Activated CD4-positive, alpha-beta T cell treated with anti-CD3 and anti-CD28 coated beads, Interleukin-2, amount 10 ng/mL, durations not matched to agents 7 days and 5 days (primary cell): ENCODE measurements around the gene NFKBIA. TPM values are rescaled to one million over a fixed set of nuclear protein-coding genes. Genes with fewer than 3 reads are reported as not detected.
"Not testable (repeated sequence)": the region's sequence is repeated elsewhere in the genome, so short reads cannot be mapped to it uniquely, and the experiment has no call there.

Experiments used
- CTCF ChIA-PET: fragments of 350-600 bp; sonication (Branson Sonifier 250); formaldehyde crosslinking; loops from one replicate; lab custom pipeline; 2021; ENCODE audit warnings: antibody characterized with exemption; lab: Charles Lee
- POLR2A ChIA-PET: fragments of 350-600 bp; sonication (Branson Sonifier 250); formaldehyde crosslinking; loops from one replicate; lab custom pipeline; 2021; ENCODE audit warnings: antibody characterized with exemption; lab: Charles Lee
- DNase-seq: peaks from one replicate; pipeline ENCODE4 v3.0.0-alpha.2; 2020
- H3K27ac Mint-ChIP-seq: one replicate; pipeline ENCODE4 v1.8.0; 2021; ENCODE audit warnings: mild to moderate bottlenecking, moderate library complexity, mixed read lengths
- H3K27me3 Mint-ChIP-seq: one replicate; pipeline ENCODE4 v1.8.0; 2021; ENCODE audit warnings: mixed read lengths
- H3K36me3 Mint-ChIP-seq: one replicate; pipeline ENCODE4 v1.8.0; 2021; ENCODE audit warnings: low read depth, mixed read lengths
- H3K4me1 Mint-ChIP-seq: one replicate; pipeline ENCODE4 v1.8.0; 2021; ENCODE audit warnings: mixed read lengths
- H3K4me3 Mint-ChIP-seq: one replicate; pipeline ENCODE4 v1.8.0; 2021; ENCODE audit warnings: mild to moderate bottlenecking, moderate library complexity, mixed read lengths
- H3K9me3 Mint-ChIP-seq: one replicate; pipeline ENCODE4 v1.8.0; 2021; ENCODE audit warnings: mixed read lengths
- total RNA-seq, 2 experiments: library from RNA; stranded (reverse); gene quantifications; one replicate each; pipeline ENCODE4 v1.2.3, GENCODE V29; 2021

Gene NFKBIA
- total RNA-seq, 2 experiments from 2014 or later, result 60.1 to 61.7 TPM

DNA sequence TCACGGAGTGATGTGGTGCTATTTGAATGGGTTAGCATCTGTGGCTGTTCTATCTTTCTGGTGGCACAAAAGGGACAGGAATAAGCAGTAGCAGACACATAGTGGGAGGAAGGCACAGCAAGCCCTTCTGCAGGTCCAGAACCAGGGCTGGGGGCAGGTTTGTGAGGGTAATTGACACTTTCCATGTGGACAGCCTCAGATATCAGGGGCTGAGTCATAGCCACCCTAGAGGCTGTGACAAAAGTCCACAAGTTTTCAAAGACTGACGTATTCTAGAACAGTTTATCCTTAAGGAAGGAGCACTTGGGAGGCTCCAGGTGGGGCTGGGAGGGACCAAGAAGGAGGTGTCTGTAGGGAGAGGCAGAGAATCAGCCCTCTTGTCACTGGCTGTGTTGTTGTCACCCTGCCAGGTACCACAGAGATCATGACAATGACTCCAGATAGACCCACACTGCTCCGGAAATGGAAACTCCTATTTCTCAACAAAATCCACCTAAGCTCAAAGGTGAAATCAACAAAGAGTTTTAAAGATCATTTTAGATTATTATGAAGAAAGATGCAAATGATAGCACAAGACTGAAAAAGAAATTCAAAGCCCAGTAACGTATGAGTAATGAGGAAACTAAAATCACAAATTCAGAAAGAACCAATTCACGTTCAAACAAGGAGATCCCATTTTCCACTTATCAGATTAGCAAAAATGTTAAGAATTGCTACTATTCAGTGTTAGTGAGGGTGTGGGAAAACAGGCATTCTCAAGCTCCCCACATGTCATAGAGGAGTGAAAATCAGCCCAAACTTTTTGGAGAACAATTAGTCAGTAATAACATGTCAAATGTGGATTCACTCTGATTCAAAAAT lies 48.3 kb downstream of the NFKBIA start:
- peak overlapping the region; percentile 37 for H3K27ac Mint-ChIP-seq
- H3K4me1 Mint-ChIP-seq, result peaks cover 20% of the 10 kb centered on the region
- CTCF ChIA-PET, result interaction anchor here (0.8 to 2.4 kb wide), 4 partner anchors 9 to 23 kb away, joined by 3 to 6 read pairs (median 4); no protein-coding TSS in a partner anchor
- H3K27me3 Mint-ChIP-seq, result no peaks in the 10 kb centered on the region
- H3K36me3 Mint-ChIP-seq, result no peaks in the 10 kb centered on the region
- no peak for DNase-seq
- H3K9me3 Mint-ChIP-seq, result no peaks in the 10 kb centered on the region
- POLR2A ChIA-PET, result no interaction called here
- H3K4me3 Mint-ChIP-seq, result no peak overlapping the region

DNA sequence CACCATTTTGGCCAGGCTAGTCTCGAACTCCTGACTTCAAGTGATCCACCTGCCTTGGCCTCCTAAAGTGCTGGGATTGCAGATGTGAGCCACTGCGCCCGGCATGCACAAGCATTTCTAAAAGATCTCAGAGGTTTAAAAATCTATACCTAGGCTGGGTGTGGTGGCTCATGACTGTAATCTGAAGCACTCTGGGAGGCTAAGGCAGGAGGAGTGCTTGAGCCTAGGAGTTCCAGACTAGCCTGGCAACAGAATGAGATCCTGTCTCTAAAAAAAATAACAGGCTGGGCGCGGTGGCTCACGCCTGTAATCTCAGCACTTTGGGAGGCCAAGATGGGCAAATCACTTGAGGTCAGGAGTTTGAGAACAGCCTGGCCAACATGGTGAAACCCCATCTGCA lies 49.3 kb downstream of the NFKBIA start:
- POLR2A ChIA-PET, H3K4me3 Mint-ChIP-seq, DNase-seq, H3K27ac Mint-ChIP-seq, H3K9me3 Mint-ChIP-seq, H3K36me3 Mint-ChIP-seq, H3K27me3 Mint-ChIP-seq: not testable (repeated sequence)
- peaks cover 20% of the 10 kb centered on the region for H3K4me1 Mint-ChIP-seq
- CTCF ChIA-PET, result interaction anchor here (0.6 to 1.7 kb wide), 2 partner anchors 19 to 466 kb away, joined by 3 read pairs; no protein-coding TSS in a partner anchor

DNA sequence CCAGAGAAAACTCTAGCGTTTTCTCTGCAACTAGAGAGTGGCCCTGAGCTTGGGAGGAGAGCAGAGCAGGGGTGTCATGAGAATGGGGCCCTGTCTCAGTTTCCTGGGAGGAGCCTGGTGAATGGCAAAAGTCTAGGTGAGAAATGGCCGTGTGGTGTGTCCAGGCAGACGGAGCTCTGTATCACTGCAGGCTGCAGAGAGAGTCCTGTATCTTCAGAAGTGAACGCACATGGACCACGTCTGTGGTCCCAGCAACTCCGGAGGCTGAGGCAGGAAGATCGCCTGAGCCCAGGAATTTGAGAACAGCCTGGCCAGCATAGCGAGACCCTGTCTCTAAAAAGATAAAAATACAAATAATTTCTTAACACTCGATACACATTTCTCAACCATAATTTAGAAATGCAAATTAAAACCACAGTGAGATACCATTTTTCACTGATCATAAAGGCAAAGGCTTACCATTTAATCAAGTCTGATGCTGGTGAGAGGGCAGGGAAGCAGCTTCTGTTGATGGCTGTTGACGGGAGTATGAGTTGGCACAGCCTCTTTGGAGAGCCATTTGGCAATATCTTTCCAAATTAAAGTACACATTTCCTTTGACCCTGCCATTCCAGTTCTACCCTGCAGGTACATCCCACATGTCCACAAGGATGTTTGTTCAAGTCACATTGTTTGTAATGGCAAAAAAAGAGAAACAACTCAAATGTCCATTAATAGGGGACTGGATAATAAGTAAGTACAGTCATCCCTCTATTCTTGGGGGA lies 51.0 kb downstream of the NFKBIA start:
- Mint-ChIP-seq H3K4me3 (no peak overlapping the region), H3K4me1 (peaks cover 24% of the 10 kb centered on the region), H3K9me3 (no peaks in the 10 kb centered on the region), H3K27me3 (no peaks in the 10 kb centered on the region), H3K27ac (no peak overlapping the region), H3K36me3 (no peaks in the 10 kb centered on the region)
- POLR2A ChIA-PET, result interaction anchor here (0.6 kb wide), 1 partner anchor 55 kb away, joined by 4 read pairs; no protein-coding TSS in a partner anchor
- CTCF ChIA-PET, result interaction anchor here (0.6 to 0.7 kb wide), 2 partner anchors 9 to 694 kb away, joined by 3 read pairs; no protein-coding TSS in a partner anchor
- DNase-seq, result no peak

DNA sequence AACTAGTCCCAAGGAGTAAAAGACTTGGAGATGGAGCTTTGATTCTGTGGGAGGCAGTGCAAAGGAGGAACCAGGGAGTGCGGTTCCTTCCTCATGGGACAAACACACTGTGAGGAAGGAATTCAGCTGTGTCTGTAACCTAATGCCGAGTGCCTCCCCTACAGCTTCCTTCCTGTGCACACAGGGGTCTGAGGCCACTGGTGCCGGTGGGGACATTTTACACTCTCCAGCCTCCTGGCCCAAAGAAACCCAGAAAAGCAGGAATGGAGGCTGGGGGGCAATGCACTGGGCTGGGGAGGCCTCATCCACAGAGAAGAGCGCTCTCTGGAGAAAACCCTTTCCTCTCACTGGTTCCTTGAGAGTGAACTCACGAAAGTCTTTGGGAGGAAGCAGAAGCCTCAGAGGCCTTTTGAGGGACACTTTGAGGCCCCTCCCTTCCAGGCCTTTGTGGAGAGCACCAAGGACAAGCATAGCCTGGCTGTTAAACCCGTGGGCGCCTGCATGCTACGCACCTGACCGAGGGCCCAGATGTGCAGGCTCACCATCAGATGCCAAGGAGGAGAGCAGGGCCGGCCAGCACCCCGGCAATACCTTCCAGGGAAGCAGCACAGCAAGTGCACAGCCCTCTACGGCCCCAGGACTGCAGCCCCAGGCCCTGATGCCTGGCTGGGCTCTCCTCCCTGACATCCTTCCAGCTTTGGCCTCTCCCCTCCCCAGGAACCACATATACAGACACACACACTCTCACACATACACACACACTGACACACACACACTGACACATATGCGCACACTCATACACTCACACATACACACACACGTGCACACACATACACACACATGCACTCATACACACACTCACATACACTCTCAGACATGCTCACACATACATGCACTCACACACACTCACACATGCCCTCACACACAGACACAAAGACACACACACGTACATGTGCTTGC lies 52.0 kb downstream of the NFKBIA start:
- Mint-ChIP-seq H3K4me3 (no peak overlapping the region), H3K9me3 (no peaks in the 10 kb centered on the region), H3K27ac (peak overlapping the region; percentile 38), H3K27me3 (no peaks in the 10 kb centered on the region), H3K36me3 (no peaks in the 10 kb centered on the region), H3K4me1 (peaks cover 30% of the 10 kb centered on the region)
- CTCF ChIA-PET, result interaction anchor here (0.6 to 2.3 kb wide), 6 partner anchors 10 to 693 kb away, joined by 3 to 10 read pairs (median 5); no protein-coding TSS in a partner anchor
- POLR2A ChIA-PET, result interaction anchor here (0.6 kb wide), 1 partner anchor 57 kb away, joined by 4 read pairs; no protein-coding TSS in a partner anchor
- DNase-seq, result no peak

DNA sequence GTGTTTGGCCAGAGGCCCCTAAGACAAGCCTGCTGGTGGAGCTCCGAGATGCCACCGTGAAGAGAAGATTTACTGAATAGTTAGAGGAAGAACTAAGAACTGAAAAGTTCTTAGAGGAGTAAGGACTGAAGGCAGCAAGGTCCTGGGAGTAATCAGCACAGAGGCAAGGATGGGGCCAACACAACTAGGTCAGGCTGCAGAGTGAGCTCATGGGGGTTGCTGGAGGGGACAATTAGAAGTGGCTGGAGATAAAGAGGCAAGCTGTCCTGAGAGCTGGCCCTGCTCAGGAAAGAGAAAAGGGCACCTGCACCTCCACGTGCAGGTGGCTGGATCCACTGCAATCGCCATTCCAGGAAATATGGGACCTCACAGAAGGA lies 52.7 kb downstream of the NFKBIA start:
- CTCF ChIA-PET, result interaction anchor here (0.9 to 2.3 kb wide), 8 partner anchors 10 to 52 kb away, joined by 3 to 10 read pairs (median 4); no protein-coding TSS in a partner anchor
- POLR2A ChIA-PET, result no interaction called here
- no peak for DNase-seq
- peak overlapping the region; percentile 38 for H3K27ac Mint-ChIP-seq
- peaks cover 34% of the 10 kb centered on the region for H3K4me1 Mint-ChIP-seq
- H3K4me3 Mint-ChIP-seq, result no peak overlapping the region
- H3K9me3 Mint-ChIP-seq, result no peaks in the 10 kb centered on the region
- H3K36me3 Mint-ChIP-seq, result no peaks in the 10 kb centered on the region
- H3K27me3 Mint-ChIP-seq, result no peaks in the 10 kb centered on the region

Other genes starting within 250 kb of the NFKBIA start
- gene PSMA6, start 112.4 kb downstream of the NFKBIA start, total RNA-seq, result 100 to 1,000 TPM; 231 to 248 TPM
- gene INSM2, start 129.4 kb upstream of the NFKBIA start, total RNA-seq, result not detected